WTC11 (cell line): ENCODE data around the gene HTRA2. TPM values are rescaled to one million over a fixed set of nuclear protein-coding genes. Genes with fewer than 3 reads are reported as not detected.

ENCODE experiments used
- ATAC-seq: fragments of 200-7000 bp; cut with Tn5 transposase; 2 replicates; pipeline ENCODE4 v1.10.0; 2021; ENCODE audit warnings: mild to moderate bottlenecking, moderate library complexity
- CTCF ChIA-PET: fragments of 300-600 bp; sonication (Branson Sonifier 250); formaldehyde crosslinking; loops from one replicate; lab custom pipeline; 2021; ENCODE audit warnings: antibody characterized with exemption; lab: Charles Lee
- POLR2A ChIA-PET: fragments of 350-600 bp; sonication (Branson Sonifier 250); formaldehyde crosslinking; loops from one replicate; lab custom pipeline; 2021; ENCODE audit warnings: antibody characterized with exemption; lab: Charles Lee
- DNase-seq: peaks from one replicate; pipeline ENCODE4 v3.0.0; 2021; ENCODE audit warnings: low spot score
- H3K27ac Mint-ChIP-seq: 2 replicates; pipeline ENCODE4 v1.8.0; 2021; ENCODE audit warnings: mixed read lengths
- H3K27me3 Mint-ChIP-seq: 2 replicates; pipeline ENCODE4 v1.8.0; 2021; ENCODE audit warnings: low read depth, mild to moderate bottlenecking, moderate library complexity, mixed read lengths
- H3K36me3 Mint-ChIP-seq: 2 replicates; pipeline ENCODE4 v1.8.0; 2021; ENCODE audit warnings: mixed read lengths
- H3K4me1 Mint-ChIP-seq: 2 replicates; pipeline ENCODE4 v1.8.0; 2022; ENCODE audit warnings: mixed read lengths
- H3K4me3 Mint-ChIP-seq: 2 replicates; pipeline ENCODE4 v1.8.0; 2021; ENCODE audit warnings: mild to moderate bottlenecking, moderate library complexity, mixed read lengths
- H3K9me3 Mint-ChIP-seq: 2 replicates; pipeline ENCODE4 v1.8.0; 2021; ENCODE audit warnings: mixed read lengths
- ATF3 ChIP-seq: sonication (generic); formaldehyde crosslinking; conservative IDR thresholded peaks from 2 replicates; pipeline ENCODE4 v1.8.1; 2022; ENCODE audit warnings: mild to moderate bottlenecking, missing genetic modification reagents
- CREM ChIP-seq: sonication (generic); formaldehyde crosslinking; IDR thresholded peaks from 2 replicates; pipeline ENCODE4 v1.8.1; 2022; ENCODE audit warnings: mild to moderate bottlenecking, missing genetic modification reagents, moderate library complexity
- FOXJ3 ChIP-seq: sonication (generic); formaldehyde crosslinking; IDR thresholded peaks from 2 replicates; pipeline ENCODE4 v1.9.0; 2021; ENCODE audit warnings: missing genetic modification reagents, mild to moderate bottlenecking, borderline replicate concordance
- GABPB1 ChIP-seq: sonication (generic); formaldehyde crosslinking; IDR thresholded peaks from 2 replicates; pipeline ENCODE4 v1.8.1; 2023; ENCODE audit warnings: mild to moderate bottlenecking, missing genetic modification reagents
- KAT7 ChIP-seq: sonication (generic); formaldehyde crosslinking; IDR thresholded peaks from 2 replicates; pipeline ENCODE4 v1.8.1; 2023; ENCODE audit warnings: missing genetic modification reagents, mild to moderate bottlenecking, borderline replicate concordance
- MLX ChIP-seq: sonication (generic); formaldehyde crosslinking; IDR thresholded peaks from 2 replicates; pipeline ENCODE4 v1.8.1; 2023; ENCODE audit warnings: mild to moderate bottlenecking, missing genetic modification reagents, moderate library complexity
- NFATC4 ChIP-seq: fragments of 250-450 bp; sonication (Bioruptor Pico); IDR thresholded peaks from 2 replicates; pipeline ENCODE4 v1.9.0; 2021; ENCODE audit warnings: mild to moderate bottlenecking
- SMAD3 ChIP-seq: sonication (generic); formaldehyde crosslinking; IDR thresholded peaks from 2 replicates; pipeline ENCODE4 v1.8.0; 2022; ENCODE audit warnings: missing genetic modification reagents, mild to moderate bottlenecking, borderline replicate concordance
- SMAD4 ChIP-seq: sonication (generic); formaldehyde crosslinking; IDR thresholded peaks from 2 replicates; pipeline ENCODE4 v1.8.0; 2022; ENCODE audit warnings: mild to moderate bottlenecking, missing genetic modification reagents
- TCF7 ChIP-seq: sonication (generic); formaldehyde crosslinking; IDR thresholded peaks from 2 replicates; pipeline ENCODE4 v1.8.0; 2022; ENCODE audit warnings: mild to moderate bottlenecking, low read depth, missing genetic modification reagents, moderate library complexity
- TEAD4 ChIP-seq: sonication (generic); formaldehyde crosslinking; IDR thresholded peaks from 2 replicates; pipeline ENCODE4 v1.8.0; 2022; ENCODE audit warnings: mild to moderate bottlenecking, missing genetic modification reagents
- ZBTB43 ChIP-seq: sonication (generic); formaldehyde crosslinking; IDR thresholded peaks from 2 replicates; pipeline ENCODE4 v1.8.1; 2023; ENCODE audit warnings: mild to moderate bottlenecking, missing genetic modification reagents
- ZNF263 ChIP-seq: sonication (generic); formaldehyde crosslinking; IDR thresholded peaks from 2 replicates; pipeline ENCODE4 v1.8.1; 2022; ENCODE audit warnings: low read depth, mild to moderate bottlenecking, moderate library complexity, missing genetic modification reagents
- ZNF281 ChIP-seq: sonication (generic); formaldehyde crosslinking; IDR thresholded peaks from 2 replicates; pipeline ENCODE4 v1.8.0; 2023; ENCODE audit warnings: mild to moderate bottlenecking, missing genetic modification reagents
- ZNF532 ChIP-seq: fragments of 250-450 bp; sonication (Bioruptor Pico); IDR thresholded peaks from 2 replicates; pipeline ENCODE4 v1.9.0; 2021; ENCODE audit warnings: mild to moderate bottlenecking, borderline replicate concordance
- ZNF671 ChIP-seq: fragments of 250-450 bp; sonication (Bioruptor Pico); IDR thresholded peaks from 2 replicates; pipeline ENCODE4 v1.8.0; 2021; ENCODE audit warnings: mild to moderate bottlenecking
- ZSCAN18 ChIP-seq: fragments of 250-450 bp; sonication (Bioruptor Pico); IDR thresholded peaks from 2 replicates; pipeline ENCODE4 v2.1.2; 2022; ENCODE audit warnings: mild to moderate bottlenecking, moderate library complexity
- total RNA-seq: library from RNA; stranded (reverse); gene quantifications from 3 replicates; pipeline ENCODE4 v1.2.3, GENCODE V29; 2021

HTRA2 gene
- total RNA-seq, 1 experiment from 2014 or later: 30.0 TPM

GRCh38 chr2:74576211-74576862 lies 46.6 kb downstream of the HTRA2 start (continued):
- no peak for TF ChIP-seq ZNF532 (CRISPR knock-in tag)

GRCh38 chr2:74576863-74577229 lies 47.1 kb downstream of the HTRA2 start:
- H3K27ac Mint-ChIP-seq: no peak overlapping the region
- peaks cover 23% of the 10 kb centered on the region for H3K27me3 Mint-ChIP-seq
- ChIA-PET POLR2A (no interaction called here), CTCF (interaction anchor here (0.7 to 3.9 kb wide), 2 partner anchors 9 to 115 kb away, joined by 3 to 14 read pairs; no protein-coding TSS in a partner anchor)
- H3K36me3 Mint-ChIP-seq: no peaks in the 10 kb centered on the region
- H3K4me1 Mint-ChIP-seq: peaks cover 10% of the 10 kb centered on the region
- no peak overlapping the region for H3K4me3 Mint-ChIP-seq
- no peak for ATAC-seq
- DNase-seq: no peak
- no peak for TF ChIP-seq SMAD4 (CRISPR knock-in tag)
- no peak for TF ChIP-seq ATF3 (CRISPR knock-in tag)
- TF ChIP-seq NFATC4 (CRISPR knock-in tag): no peak
- TF ChIP-seq TEAD4 (CRISPR knock-in tag): no peak
- no peak for TF ChIP-seq ZNF671 (CRISPR knock-in tag)
- TF ChIP-seq FOXJ3 (CRISPR knock-in tag): no peak
- no peak for TF ChIP-seq SMAD3
- TF ChIP-seq CREM (CRISPR knock-in tag): no peak
- TF ChIP-seq GABPB1: no peak
- TF ChIP-seq ZNF263 (CRISPR knock-in tag): no peak
- no peak for TF ChIP-seq ZBTB43
- no peak for TF ChIP-seq TCF7
- TF ChIP-seq ZSCAN18 (CRISPR knock-in tag): no peak
- TF ChIP-seq ZNF281 (CRISPR knock-in tag): no peak
- TF ChIP-seq MLX (CRISPR knock-in tag): no peak
- TF ChIP-seq KAT7: no peak
- H3K9me3 Mint-ChIP-seq: no peaks in the 10 kb centered on the region
